Measurements from ENCODE around the gene SFTPD. TPM values are rescaled to one million over a fixed set of nuclear protein-coding genes. Genes with fewer than 3 reads are reported as not detected.

The SFTPD gene
- total and polyA plus RNA-seq, 10 of the 15 experiments (the other 5 are each of a cell fraction or from before 2014, with no cell fraction given) = 0.31 TPM; not detected in 9

DNA sequence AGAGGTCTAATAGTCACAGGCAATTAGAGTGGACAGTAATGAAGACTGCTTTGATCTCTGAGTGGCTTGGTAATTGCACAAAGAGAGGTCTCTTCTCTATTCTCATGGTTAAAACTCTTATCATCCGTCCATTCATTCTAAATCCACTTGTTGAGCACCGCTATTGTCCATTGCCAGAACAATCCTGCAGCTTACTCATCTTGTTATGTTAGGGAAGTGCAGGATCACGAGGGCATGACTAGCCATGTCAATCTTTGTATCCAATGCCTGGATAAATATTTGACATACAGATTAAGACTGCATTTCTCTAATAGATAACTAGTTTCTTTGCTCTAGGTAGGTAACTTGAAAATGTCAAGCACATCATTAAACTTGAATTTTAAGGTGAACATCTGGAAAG is 14.9 kb downstream of the SFTPD start:
- ChIA-PET CTCF (no interaction called here), POLR2A (no interaction called here), SMC1A (ENCODE audit: uncharacterized antibody, unreplicated experiment) (no interaction called here), RAD21 (ENCODE audit: unreplicated experiment) (no interaction called here)
- WGBS (ENCODE audit: insufficient coverage, insufficient replicate concordance, low lambda C conversion rate, missing lambda C conversion rate) = 0% methylated on average over 3 of the region's 3 CpGs
- H3K9ac ChIP-seq (ENCODE audit: control insufficient read depth, insufficient read depth, low read length) = no peak overlapping the region
- BruUV-seq (replicated peaks) = no TSS peak
- H3K4me1 ChIP-seq (ENCODE audit: control insufficient read depth, insufficient read depth, low read length) = peaks cover 9% of the 10 kb centered on the region
- in situ Hi-C loops (cut with MboI) = loop anchor here (25.0 kb wide), 1 partner anchor 147 kb away; no protein-coding TSS in a partner anchor
- intact Hi-C loops (cut with micrococcal nuclease; ENCODE audit: unreplicated experiment) = no loop called here
- H3K4me3 ChIP-seq = no peak overlapping the region
- no peak overlapping the region for H2AFZ ChIP-seq (ENCODE audit: control insufficient read depth, low read depth, low read length)
- no peak overlapping the region for H3K4me2 ChIP-seq (ENCODE audit: control insufficient read depth, insufficient read depth)
- no peaks in the 10 kb centered on the region for H3K36me3 ChIP-seq (ENCODE audit: control insufficient read depth in 2 of 2, insufficient read depth in 2 of 2, low read length in 1 of 2)
- DNase-seq (ENCODE audit: low read depth, low spot score) = no peak
- no peaks in the 10 kb centered on the region for H3K9me3 ChIP-seq (replicated peaks; ENCODE audit: control insufficient read depth, insufficient read depth, low read length)
- H3K79me2 ChIP-seq (ENCODE audit: control insufficient read depth, insufficient read depth, low read length) = no peaks in the 10 kb centered on the region
- H4K20me1 ChIP-seq (ENCODE audit: control insufficient read depth, insufficient read depth) = no peaks in the 10 kb centered on the region
- H3K27ac ChIP-seq (ENCODE audit: control insufficient read depth, insufficient read depth) = no peak overlapping the region
- TF ChIP-seq ZBTB33 (IDR thresholded peaks at IDR 0.05) (no peak), CHD1 (IDR thresholded peaks at IDR 0.05; ENCODE audit: low read depth, low read length) (no peak), BMI1 (IDR thresholded peaks at IDR 0.05; ENCODE audit: borderline replicate concordance) (no peak)
- ATAC-seq = no peak
- peaks cover 0 to 2% of the 10 kb centered on the region in 2 experiments; a peak in 1 of 4 replicates for H3K27me3 ChIP-seq (replicated peaks in 1 of 2; ENCODE audit: control insufficient read depth in 2 of 2, insufficient read depth in 2 of 2, low read length in 1 of 2)
- no peak for FAIRE-seq

DNA sequence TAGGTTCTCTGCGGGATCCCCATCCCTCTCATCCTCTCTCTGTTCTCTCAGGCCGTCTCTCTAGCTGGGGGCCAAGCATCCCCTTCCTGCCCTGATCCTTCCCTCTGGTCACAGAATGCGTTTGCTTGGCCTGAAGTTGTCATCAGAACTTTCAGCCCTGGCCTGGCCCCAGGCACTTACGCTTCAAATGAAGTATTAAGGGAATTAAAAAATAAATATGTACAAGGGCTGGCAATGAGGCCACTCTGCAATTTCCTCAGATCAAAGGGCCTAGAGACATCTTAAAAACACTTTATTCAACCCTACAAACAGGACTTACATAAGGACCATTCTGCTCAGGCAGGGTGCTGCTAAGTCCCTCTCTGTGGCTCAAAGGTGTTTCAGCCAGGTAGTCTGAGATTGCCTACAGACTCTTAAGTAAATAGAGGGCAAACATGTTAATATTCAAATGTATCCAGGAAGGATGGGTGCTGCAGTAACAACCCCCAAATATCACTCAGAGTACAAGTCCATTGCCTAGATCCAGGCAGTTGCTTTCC is 16.0 kb downstream of the SFTPD start:
- TF ChIP-seq NFYA (IDR thresholded peaks at IDR 0.05; ENCODE audit: borderline replicate concordance, low read depth, low read length) (no peak), ZNF207 (IDR thresholded peaks at IDR 0.05; ENCODE audit: borderline replicate concordance) (no peak), MYC (IDR thresholded peaks at IDR 0.05; ENCODE audit: insufficient read depth, insufficient read length, insufficient replicate concordance, low read length, severe bottlenecking) (no peak), ZNF24 (IDR thresholded peaks at IDR 0.05) (no peak), SP1 (IDR thresholded peaks at IDR 0.05; ENCODE audit: low read depth, low read length) (no peak)
- TF ChIP-seq, protein P1, sequence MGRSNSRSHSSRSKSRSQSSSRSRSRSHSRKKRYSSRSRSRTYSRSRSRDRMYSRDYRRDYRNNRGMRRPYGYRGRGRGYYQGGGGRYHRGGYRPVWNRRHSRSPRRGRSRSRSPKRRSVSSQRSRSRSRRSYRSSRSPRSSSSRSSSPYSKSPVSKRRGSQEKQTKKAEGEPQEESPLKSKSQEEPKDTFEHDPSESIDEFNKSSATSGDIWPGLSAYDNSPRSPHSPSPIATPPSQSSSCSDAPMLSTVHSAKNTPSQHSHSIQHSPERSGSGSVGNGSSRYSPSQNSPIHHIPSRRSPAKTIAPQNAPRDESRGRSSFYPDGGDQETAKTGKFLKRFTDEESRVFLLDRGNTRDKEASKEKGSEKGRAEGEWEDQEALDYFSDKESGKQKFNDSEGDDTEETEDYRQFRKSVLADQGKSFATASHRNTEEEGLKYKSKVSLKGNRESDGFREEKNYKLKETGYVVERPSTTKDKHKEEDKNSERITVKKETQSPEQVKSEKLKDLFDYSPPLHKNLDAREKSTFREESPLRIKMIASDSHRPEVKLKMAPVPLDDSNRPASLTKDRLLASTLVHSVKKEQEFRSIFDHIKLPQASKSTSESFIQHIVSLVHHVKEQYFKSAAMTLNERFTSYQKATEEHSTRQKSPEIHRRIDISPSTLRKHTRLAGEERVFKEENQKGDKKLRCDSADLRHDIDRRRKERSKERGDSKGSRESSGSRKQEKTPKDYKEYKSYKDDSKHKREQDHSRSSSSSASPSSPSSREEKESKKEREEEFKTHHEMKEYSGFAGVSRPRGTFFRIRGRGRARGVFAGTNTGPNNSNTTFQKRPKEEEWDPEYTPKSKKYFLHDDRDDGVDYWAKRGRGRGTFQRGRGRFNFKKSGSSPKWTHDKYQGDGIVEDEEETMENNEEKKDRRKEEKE (IDR thresholded peaks at IDR 0.05) = no peak
- Histone ChIP-seq H3K4me2 (ENCODE audit: control insufficient read depth, insufficient read depth) (no peak overlapping the region), H2AFZ (ENCODE audit: control insufficient read depth, low read depth, low read length) (no peak overlapping the region), H3K79me2 (ENCODE audit: control insufficient read depth, insufficient read depth, low read length) (no peaks in the 10 kb centered on the region), H3K4me1 (ENCODE audit: control insufficient read depth, insufficient read depth, low read length) (peaks cover 3% of the 10 kb centered on the region; the same call in 1 of the 2 replicates), H3K9ac (ENCODE audit: control insufficient read depth, insufficient read depth, low read length) (no peak overlapping the region), H3K36me3 (ENCODE audit: control insufficient read depth in 2 of 2, insufficient read depth in 2 of 2, low read length in 1 of 2) (no peaks in the 10 kb centered on the region), H4K20me1 (ENCODE audit: control insufficient read depth, insufficient read depth) (no peaks in the 10 kb centered on the region), H3K9me3 (replicated peaks; ENCODE audit: control insufficient read depth, insufficient read depth, low read length) (no peaks in the 10 kb centered on the region), H3K27ac (ENCODE audit: control insufficient read depth, insufficient read depth) (no peak overlapping the region), H3K4me3 (no peak overlapping the region), H3K27me3 (replicated peaks in 1 of 2; ENCODE audit: control insufficient read depth in 2 of 2, insufficient read depth in 2 of 2, low read length in 1 of 2) (peaks cover 0 to 2% of the 10 kb centered on the region in 2 experiments; a peak in 1 of 4 replicates)
- RAD21 ChIA-PET (ENCODE audit: unreplicated experiment) = no interaction called here
- DNase-seq (ENCODE audit: low read depth, low spot score) (no peak), FAIRE-seq (no peak), ATAC-seq (no peak)
- POLR2A ChIA-PET = no interaction called here
- CTCF ChIA-PET = interaction anchor here (0.8 to 1.4 kb wide), 2 partner anchors 8 to 372 kb away, joined by 3 to 5 read pairs; partner anchors contain the start of gene SFTPA2
- SMC1A ChIA-PET (ENCODE audit: uncharacterized antibody, unreplicated experiment) = no interaction called here
- intact Hi-C loops (cut with micrococcal nuclease; ENCODE audit: unreplicated experiment) (no loop called here), in situ Hi-C loops (cut with MboI) (loop anchor here (25.0 kb wide), 1 partner anchor 146 kb away; no protein-coding TSS in a partner anchor)
- WGBS (ENCODE audit: insufficient coverage, insufficient replicate concordance, low lambda C conversion rate, missing lambda C conversion rate) = 44% methylated on average over 4 of the region's 4 CpGs
- BruUV-seq (replicated peaks) = no TSS peak
